ENCODE data around the gene FSTL4. TPM values are rescaled to one million over a fixed set of nuclear protein-coding genes. Genes with fewer than 3 reads are reported as not detected.

FSTL4 gene
- polyA plus RNA-seq, 1 donor (not counting 4 experiments of a cell fraction or from before 2014, with no cell fraction given): 1.7 TPM

- Histone ChIP-seq H2AFZ (ENCODE audit: control insufficient read depth, low read length) (no peak overlapping the region), H3K27me3 (ENCODE audit: control insufficient read depth, extremely low read depth, insufficient read depth, low read length) (no peaks in the 10 kb centered on the region), H4K20me1 (ENCODE audit: control insufficient read depth, extremely low read depth, insufficient read depth, low read length) (no peaks in the 10 kb centered on the region), H3K4me3 (ENCODE audit: control insufficient read depth in 2 of 3, extremely low read depth in 1 of 3, insufficient read depth in 2 of 3, low read depth in 1 of 3, low read length in 3 of 3) (no peak overlapping the region), H3K9ac (ENCODE audit: control insufficient read depth, extremely low read depth, insufficient read depth, low read length) (no peak overlapping the region), H3K27ac (ENCODE audit: control insufficient read depth, insufficient read depth, low read length) (no peak overlapping the region), H3K36me3 (ENCODE audit: control insufficient read depth in 2 of 2, extremely low read depth in 1 of 2, insufficient read depth in 2 of 2, low read length in 2 of 2) (no peaks in the 10 kb centered on the region), H3K79me2 (ENCODE audit: control insufficient read depth, insufficient read depth, low read length) (no peaks in the 10 kb centered on the region), H3K9me3 (ENCODE audit: control insufficient read depth, low read depth, low read length) (no peaks in the 10 kb centered on the region), H3K4me2 (ENCODE audit: control insufficient read depth, extremely low read depth, insufficient read depth, low read depth, low read length) (no peak overlapping the region), H3K4me1 (ENCODE audit: control insufficient read depth, extremely low read depth, insufficient read depth, low read length) (peaks cover 39% of the 10 kb centered on the region), H3K9me1 (ENCODE audit: control insufficient read depth, extremely low read depth, insufficient read depth, low read length) (no peaks in the 10 kb centered on the region)
- dilution Hi-C loops (cut with MboI; ENCODE audit: extremely low pct_ligation_motif_present, low sequenced_read_pairs): no loop called here
- TF ChIP-seq CTCF (optimal IDR thresholded peaks at IDR 0.05 in 1 of 3, IDR thresholded peaks at IDR 0.05 in 1 of 3, conservative IDR thresholded peaks at IDR 0.05 in 1 of 3; ENCODE audit: extremely low read depth in 1 of 3, insufficient read depth in 2 of 3, low read length in 3 of 3) (no peak), EZH2 (IDR thresholded peaks at IDR 0.05; ENCODE audit: low read length) (no peak)
- no peak for FAIRE-seq
- no peak for DNase-seq (ENCODE audit: low read depth, low spot score)
These were observed 243.2 kb downstream of the FSTL4 start for GRCh38 chr5:133368916-133369783.

- dilution Hi-C loops (cut with MboI; ENCODE audit: extremely low pct_ligation_motif_present, low sequenced_read_pairs): no loop called here
- no peak overlapping the region for H2AFZ ChIP-seq (ENCODE audit: control insufficient read depth, low read length)
- no peak overlapping the region for H3K4me3 ChIP-seq (ENCODE audit: control insufficient read depth in 2 of 3, extremely low read depth in 1 of 3, insufficient read depth in 2 of 3, low read depth in 1 of 3, low read length in 3 of 3)
- no peaks in the 10 kb centered on the region for H3K9me1 ChIP-seq (ENCODE audit: control insufficient read depth, extremely low read depth, insufficient read depth, low read length)
- no peak overlapping the region for H3K27ac ChIP-seq (ENCODE audit: control insufficient read depth, insufficient read depth, low read length)
- DNase-seq (ENCODE audit: low read depth, low spot score): no peak
- H3K4me2 ChIP-seq (ENCODE audit: control insufficient read depth, extremely low read depth, insufficient read depth, low read depth, low read length): no peak overlapping the region
- H3K9ac ChIP-seq (ENCODE audit: control insufficient read depth, extremely low read depth, insufficient read depth, low read length): no peak overlapping the region
- FAIRE-seq: no peak
- H3K79me2 ChIP-seq (ENCODE audit: control insufficient read depth, insufficient read depth, low read length): no peaks in the 10 kb centered on the region
- H3K9me3 ChIP-seq (ENCODE audit: control insufficient read depth, low read depth, low read length): no peaks in the 10 kb centered on the region
- peaks cover 31% of the 10 kb centered on the region for H3K4me1 ChIP-seq (ENCODE audit: control insufficient read depth, extremely low read depth, insufficient read depth, low read length)
- no peaks in the 10 kb centered on the region for H4K20me1 ChIP-seq (ENCODE audit: control insufficient read depth, extremely low read depth, insufficient read depth, low read length)
- H3K36me3 ChIP-seq (ENCODE audit: control insufficient read depth in 2 of 2, extremely low read depth in 1 of 2, insufficient read depth in 2 of 2, low read length in 2 of 2): no peaks in the 10 kb centered on the region
- TF ChIP-seq EZH2 (IDR thresholded peaks at IDR 0.05; ENCODE audit: low read length) (no peak), CTCF (optimal IDR thresholded peaks at IDR 0.05 in 1 of 3, IDR thresholded peaks at IDR 0.05 in 1 of 3, conservative IDR thresholded peaks at IDR 0.05 in 1 of 3; ENCODE audit: extremely low read depth in 1 of 3, insufficient read depth in 2 of 3, low read length in 3 of 3) (no peak)
- no peaks in the 10 kb centered on the region for H3K27me3 ChIP-seq (ENCODE audit: control insufficient read depth, extremely low read depth, insufficient read depth, low read length)
These were observed 244.4 kb downstream of the FSTL4 start for GRCh38 chr5:133367984-133368383.

Data from keratinocyte (primary cell).